Epidermal melanocyte (primary cell): ENCODE results near the gene TRMO.
"Not testable (repeated sequence)": the region's sequence is repeated elsewhere in the genome, so short reads cannot be mapped to it uniquely, and the experiment has no call there.

Source experiments
- DNase-seq: peaks from one replicate; pipeline ENCODE4 v3.0.0; 2011; ENCODE audit warnings: low spot score; ENCODE audit not compliant: insufficient read length

TRMO gene, protein sequence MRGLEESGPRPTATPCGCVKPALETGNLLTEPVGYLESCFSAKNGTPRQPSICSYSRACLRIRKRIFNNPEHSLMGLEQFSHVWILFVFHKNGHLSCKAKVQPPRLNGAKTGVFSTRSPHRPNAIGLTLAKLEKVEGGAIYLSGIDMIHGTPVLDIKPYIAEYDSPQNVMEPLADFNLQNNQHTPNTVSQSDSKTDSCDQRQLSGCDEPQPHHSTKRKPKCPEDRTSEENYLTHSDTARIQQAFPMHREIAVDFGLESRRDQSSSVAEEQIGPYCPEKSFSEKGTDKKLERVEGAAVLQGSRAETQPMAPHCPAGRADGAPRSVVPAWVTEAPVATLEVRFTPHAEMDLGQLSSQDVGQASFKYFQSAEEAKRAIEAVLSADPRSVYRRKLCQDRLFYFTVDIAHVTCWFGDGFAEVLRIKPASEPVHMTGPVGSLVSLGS

DNA sequence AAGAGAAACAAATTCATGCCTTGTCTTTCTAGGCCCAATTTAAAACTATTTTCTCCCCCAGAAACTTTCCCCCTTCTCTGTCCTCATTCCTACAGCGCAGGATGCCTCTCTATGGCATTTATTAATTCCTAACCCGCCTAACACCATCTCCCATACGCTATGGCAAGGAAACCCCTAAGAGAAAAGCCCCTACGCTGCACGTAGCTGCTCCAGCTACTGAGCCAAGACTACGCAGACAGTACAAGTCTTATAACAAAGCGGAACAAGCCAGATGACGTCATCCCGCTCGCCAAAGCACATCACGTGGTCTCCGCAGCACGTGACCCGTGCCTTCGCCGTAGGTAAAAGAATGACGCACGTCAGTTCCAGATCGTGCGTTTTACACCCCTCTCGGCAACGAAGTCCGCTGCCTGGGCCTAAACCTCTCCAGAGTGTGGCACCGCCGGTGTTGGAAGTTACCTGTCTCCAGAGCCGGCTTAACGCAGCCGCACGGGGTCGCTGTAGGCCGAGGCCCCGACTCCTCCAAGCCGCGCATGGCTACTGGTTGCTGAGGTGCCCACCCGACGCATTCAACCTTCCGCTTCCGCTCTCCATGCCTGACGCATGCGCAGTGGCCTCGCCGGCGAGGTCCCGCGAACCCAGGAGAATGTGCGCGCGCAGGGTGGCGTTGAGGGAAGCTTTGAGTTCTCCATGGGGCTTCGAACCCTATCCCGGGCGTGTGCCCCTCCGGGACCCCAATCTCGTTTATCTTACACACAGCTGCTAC, at the start of gene TRMO:
Gene TRMO, minus strand, starts transcription at position 542 of the 766 bp plus-strand sequence. Its CDS starts 7 bp downstream, at position 535.
- DNase-seq = peak; percentile 79

DNA sequence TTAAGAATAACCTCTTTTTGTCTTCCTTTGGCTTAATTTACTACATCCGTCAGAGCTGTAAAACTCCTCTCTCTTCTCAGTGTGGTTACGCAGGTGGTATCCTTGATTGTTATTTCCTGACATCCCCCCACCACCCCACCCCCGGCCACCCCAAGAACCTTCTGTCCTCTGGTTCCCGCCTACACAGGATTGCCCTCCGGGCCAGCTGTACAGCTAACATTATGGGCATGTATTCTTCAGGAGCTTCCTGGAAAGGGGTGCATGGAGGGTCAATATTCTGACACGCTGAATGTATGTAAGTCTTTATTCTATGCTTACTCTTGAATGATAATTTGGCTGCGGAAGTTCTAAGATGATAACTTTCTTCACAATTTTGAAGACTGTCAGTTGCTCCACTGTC, 47.9 kb upstream of the TRMO start:
- no peak for DNase-seq

DNA sequence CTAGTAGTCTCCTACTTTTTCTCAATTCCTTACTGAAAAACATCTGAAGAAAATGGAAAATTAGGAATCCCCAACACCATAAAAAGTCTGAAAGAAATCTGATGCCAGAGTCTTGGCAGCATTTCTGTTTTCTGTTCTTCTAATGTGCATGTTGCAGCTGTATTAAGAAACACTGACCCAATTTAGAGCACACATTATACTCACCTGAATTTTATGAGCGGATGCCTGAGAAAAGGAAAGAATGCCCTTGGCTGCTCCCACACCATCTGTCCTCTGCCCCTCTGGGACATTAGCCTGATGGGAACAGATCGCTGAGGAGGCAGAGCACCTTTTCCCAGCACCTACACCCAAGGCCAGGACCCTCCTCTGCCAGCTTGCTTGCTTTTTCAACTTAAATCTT, 46.7 kb upstream of the TRMO start:
- no peak for DNase-seq

DNA sequence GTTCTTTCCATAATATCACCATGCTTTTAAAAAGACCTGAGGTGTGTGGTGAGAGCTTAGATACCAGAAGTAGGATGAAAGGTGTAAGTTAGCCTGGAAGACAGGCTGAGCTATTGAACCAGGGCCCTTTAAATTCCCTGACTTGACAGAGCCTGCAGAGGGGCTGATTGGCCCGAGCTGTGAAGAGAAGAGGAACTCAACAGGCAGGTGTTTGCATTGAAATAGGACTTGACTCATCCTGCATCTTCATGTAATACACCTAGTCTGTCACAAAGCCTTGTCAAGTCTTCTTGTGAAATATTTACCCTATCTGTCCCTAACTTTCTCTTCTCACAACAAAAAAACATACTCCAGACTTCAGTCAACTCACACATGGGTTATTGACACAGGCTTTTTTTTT, 44.2 kb upstream of the TRMO start:
- no peak for DNase-seq

DNA sequence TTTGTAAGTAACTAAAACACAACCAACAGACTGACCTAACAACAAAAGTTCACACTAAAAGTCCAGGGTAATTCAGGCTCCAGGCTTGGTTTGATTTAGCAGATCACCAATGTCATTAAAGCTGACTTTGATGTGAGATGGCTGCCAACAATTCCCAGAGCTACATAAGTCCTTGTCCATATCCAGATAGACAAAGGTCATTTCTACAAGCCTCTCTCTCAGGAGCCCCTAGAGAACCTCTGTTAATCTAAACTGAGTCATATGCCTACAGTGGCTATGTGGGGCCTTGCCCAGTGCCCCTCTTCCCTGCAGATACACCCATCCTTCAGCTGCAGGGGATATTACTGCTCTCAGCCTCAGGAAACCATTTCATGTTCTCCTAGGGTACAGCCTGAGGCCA, 42.6 kb upstream of the TRMO start:
- no peak for DNase-seq

DNA sequence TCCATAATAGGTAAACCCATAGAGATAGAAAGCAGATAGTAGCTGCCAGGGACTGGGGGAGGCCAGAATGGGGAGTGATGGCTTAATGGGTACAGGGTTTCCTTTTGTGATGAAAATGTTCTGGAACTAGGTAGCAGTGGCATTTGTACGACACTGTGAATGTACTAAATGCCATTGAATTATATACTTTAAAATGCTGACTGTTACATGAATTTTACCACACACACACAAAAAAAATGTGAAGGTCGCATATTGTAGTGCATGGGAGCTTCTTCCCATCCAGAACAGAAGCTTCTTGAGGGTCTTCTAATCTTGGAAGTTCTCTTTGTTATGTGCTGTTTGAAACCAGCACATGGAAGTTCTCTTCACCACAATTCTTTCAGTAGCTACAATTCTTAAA, 40.9 kb upstream of the TRMO start:
- DNase-seq = no peak

DNA sequence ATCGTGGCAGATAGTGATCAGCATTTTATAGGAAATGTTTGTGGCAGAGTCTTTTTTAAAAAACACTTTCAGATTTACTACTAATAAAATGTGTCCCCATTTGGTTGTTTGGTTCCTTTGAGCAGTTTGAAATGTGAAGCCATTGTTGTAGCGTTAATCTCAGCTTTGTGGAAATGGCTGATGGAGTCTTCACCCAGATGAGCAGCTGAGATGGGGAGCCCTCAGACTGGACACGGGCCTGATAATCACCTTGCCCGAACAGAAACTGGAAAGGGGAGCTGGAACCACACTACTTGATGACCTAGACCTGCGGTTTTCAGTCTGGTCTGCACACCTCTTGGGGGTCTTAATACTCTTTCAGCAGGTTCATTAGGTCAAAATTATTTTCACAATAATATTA, 40.3 kb upstream of the TRMO start:
- DNase-seq = no peak

DNA sequence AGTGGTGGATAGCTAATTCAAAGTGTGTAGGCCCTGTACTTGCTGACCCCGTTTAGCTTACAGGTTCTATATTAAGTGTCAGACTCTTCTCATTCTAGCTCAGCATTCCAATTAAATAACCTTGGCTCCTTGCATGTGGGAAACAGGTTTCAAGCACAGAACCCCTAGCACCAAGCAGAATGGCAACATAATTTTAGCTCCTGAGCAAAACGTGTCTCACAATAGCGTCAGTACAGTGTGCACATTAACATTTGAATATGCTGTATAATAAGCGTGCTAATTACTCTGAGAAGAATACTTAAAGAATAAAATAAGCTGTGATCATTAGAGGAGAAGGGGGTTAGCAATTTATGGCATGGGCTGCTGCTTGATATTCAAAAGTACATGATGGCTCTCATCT, 39.8 kb upstream of the TRMO start:
- no peak for DNase-seq

DNA sequence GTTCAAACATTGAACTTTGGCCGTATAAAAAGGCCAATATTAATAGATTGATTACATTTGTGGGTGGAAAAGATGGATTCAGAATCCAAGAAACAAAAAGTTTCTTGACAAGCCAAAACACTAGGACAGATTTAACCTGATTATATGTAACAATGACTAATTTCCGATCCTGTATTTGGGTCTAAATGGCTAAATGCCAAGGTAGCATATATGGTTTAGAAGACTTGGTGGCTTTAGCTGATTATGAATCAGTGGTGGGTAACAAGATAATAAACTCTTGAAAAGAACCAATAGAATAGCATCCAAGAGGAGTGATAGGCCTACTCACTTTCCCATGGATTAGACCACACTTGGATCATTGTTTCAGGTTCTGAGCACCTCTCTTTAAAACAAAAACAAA, 39.1 kb upstream of the TRMO start:
- no peak for DNase-seq

DNA sequence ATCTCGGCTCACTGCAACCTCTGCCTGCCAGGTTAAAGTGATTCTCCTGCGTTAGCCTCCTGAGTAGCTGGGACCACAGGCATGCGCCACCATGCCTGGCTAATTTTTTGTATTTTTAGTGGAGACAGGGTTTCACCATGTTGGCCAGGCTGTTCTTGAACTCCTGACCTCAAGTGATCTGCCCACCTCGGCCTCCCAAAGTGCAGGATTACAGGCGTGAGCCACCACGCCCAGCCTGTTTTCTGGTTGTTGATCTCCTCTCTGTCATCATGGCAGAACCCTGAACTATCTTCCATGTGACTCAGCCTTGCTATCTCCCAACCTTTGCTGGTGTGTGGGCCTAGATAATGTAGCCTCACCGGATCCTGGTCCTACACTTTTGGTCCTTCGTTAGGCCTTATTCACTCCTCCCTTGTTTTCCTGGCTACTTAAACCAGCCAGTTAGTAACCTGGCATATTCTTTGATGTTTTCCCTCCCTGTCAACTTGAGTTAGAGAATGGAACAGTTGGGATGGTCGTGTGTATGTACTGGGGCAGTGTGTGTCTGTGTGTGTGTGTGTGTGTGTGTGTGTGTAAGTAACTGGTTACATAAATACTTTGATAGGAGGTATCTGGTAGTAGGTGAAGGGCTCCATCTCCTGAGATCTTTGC, 38.5 kb upstream of the TRMO start:
- not testable (repeated sequence) for DNase-seq

DNA sequence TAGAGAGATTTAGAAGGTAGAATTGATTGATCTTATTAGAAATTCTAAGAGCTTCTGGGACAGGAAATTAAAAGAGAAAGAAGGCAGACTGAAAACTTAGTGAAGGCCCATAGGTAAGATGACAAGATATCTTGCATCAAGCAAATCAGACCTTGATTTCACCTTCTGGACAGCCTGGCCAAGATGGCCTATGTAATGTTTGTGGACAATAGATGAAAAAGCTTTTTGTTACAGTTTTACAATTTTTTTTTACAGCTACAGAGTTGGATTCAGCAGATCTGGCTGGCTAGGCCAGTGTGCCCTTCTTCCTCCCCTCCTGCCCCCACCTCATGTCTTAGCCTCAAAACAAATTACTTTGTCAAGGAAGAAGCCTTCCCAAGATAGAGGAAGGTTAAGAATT, 37.3 kb upstream of the TRMO start:
- DNase-seq = no peak

DNA sequence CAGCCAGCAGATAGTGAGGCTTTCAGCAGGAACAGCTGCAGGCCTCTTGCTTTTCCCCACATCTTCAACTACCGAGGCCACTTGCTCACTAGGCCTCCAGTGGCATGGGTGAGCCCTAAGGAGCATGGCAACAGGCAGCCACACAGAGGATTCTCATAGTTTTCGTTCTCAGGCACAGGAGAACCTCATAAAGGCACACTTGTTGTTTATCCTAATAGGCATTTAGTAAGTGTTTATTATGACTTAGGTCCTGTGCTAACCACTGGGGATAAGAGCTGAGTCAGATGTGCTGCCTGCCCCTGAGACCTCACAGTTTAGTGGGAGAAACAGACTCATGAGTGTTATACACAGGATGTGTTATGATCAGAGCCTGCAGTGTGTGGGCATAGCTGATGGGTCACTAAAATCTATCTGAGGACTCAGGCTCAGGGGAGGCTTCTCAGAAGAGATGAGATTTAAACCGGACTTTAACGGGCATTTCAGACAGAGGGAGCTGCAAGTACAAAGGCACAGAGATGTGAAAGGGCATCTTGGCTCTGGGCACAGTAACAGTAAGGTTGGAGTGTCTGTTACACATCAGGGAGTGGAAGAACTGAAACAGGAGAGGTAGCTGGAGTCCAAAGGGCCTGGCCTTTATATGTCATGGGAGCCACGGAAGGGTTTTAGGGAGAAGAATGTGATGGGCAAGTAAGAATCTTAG, 36.7 kb upstream of the TRMO start:
- DNase-seq = no peak

DNA sequence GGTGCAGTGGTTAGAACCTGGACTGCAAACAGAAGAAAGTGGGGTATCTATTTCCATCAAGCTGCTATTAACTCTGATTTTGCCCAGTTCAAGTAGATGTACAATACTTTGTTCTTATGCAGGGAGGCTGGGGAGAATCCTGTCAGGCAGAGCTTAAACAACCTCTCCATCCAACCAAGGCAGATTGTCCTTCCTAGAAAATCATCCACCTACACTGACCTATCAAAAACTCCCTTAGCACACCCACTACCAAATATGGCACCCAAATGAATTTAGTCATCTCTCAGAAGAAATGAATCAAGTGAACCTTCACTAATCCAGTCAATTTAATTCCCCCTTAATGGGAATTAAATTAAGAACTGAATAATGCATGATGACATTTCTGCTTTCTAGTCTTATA, 34.0 kb upstream of the TRMO start:
- DNase-seq = no peak

DNA sequence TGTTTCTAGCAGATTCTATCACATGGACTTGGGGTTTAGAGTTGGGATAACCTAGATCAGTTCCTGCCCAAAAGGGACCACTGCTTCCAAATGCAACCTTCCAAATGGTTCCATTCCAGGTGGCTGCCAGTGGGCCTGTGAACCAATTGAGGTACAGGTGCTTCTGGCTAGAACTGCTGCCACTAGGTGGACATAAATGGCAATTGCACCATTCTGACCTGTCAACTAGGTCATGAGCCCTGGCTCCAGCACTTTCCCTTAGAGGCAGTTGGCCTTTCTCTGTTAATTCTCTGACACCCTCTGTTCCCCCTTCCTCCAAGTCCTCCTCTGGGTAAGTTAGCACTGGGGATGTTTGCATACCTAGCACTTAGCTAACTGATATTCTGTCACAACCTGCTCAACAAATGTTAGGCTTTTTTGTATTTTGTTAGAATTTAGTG, 32.3 kb upstream of the TRMO start:
- DNase-seq = peak; percentile 31

DNA sequence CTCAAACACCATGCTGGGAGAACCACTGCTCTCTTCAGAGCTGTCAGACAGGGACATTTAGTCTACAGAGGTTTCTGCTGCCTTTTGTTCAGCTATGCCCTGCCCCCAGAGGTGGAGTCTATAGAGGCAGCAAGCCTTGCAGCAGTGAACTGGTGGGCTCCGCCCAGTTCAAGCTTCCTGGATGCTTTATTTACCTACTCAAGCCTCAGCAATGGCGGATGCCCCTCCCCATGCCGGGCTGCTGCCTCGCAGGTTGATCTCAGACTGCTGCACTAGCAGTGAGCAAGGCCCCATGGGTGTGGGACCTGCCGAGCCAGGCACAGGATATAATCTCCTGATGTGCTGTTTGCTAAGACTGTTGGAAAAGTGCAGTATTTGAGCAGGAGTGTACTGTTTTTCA, 28.6 kb upstream of the TRMO start:
- not testable (repeated sequence) for DNase-seq

DNA sequence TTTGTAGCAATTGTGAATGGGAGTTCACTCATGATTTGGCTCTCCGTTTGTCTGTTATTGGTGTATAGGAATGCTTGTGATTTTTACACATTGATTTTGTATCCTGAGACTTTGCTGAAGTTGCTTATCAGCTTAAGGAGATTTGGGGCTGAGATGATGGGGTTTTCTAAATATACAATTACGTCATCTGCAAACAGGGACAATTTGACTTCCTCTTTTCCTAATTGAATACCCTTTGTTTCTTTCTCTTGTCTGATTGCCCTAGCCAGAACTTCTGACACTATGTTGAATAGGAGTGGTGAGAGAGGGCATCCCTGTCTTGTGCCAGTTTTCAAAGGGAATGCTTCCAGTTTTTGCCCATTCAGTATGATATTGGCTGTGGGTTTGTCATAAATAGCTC, 24.8 kb upstream of the TRMO start:
- not testable (repeated sequence) for DNase-seq

DNA sequence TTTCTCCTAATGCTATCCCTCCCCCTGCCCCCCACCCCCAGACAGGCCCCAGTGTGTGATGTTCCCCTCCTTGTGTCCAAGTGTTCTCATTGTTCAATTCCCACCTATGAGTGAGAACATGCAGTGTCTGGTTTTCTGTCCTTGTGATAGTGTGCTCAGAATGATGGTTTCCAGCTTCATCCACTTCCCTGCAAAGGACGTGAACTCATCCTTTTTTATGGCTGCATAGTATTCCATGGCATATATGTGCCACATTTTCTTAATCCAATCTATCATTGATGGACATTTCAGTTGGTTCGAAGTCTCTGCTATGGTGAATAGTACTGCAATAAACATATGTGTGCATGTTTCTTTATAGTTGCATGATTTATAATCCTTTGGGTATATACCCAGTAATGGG, 23.2 kb upstream of the TRMO start:
- DNase-seq = not testable (repeated sequence)

DNA sequence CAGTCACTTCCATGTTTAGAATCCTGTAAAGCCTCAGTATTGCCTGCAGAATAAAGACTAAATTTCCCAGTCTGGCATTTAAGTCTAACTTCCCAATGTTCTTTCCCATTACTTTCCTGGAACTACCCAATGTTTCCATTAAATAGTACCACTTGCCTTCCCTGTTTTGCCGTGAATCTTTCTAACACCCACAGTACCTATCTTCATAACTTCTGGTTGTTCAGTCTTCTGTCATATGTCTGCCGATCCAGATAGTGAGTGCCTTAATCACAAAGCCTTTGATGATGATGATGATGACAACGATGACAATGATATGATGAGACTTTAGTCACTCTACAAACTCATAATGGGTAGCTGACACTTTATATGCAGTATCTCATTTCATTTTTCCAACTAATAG, 22.3 kb upstream of the TRMO start:
- no peak for DNase-seq

DNA sequence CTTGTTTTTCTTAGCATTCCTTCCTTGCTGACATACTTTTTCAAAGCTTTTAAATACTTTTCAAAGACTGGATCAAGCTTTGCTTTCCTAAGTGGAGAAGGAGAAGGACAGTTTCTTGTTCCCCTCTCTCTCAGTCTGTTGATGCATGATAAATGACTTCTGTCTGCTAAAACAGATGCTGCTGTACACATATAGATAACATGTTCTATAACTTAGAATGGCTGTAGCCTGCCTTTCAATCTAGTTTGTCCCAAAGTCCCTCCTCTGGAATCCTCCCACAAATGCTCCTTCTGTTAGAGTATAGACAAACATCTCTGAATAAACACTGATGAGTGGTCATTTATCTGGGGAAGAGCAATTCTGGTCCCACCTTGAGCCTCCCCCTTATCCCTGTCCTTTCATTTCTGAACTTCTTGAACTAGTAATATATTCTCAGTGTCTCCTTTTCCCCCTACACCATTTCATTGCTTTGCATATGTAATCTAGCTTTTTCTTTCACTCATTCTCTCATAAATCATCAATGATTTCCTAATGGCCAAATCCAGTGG, 21.1 kb upstream of the TRMO start:
- DNase-seq = no peak

DNA sequence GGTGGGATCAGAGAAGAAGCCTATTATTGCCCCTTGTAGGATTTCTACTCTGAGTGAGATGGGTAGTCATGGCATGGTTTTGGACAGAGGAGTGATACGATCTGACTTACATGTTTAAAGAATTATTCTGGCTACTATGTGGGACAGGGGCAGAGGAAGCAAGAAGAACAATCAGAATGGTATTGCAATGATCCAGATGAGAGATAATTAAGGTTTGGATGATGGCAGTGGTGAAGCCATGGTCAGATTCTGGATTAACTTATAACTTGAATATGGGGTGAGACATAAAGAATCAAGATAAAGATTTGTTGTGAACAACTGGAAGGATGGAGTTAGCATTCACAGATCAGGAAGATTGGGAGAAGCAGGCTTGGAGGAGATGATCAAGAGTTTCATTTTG, 19.0 kb upstream of the TRMO start:
- DNase-seq = no peak

DNA sequence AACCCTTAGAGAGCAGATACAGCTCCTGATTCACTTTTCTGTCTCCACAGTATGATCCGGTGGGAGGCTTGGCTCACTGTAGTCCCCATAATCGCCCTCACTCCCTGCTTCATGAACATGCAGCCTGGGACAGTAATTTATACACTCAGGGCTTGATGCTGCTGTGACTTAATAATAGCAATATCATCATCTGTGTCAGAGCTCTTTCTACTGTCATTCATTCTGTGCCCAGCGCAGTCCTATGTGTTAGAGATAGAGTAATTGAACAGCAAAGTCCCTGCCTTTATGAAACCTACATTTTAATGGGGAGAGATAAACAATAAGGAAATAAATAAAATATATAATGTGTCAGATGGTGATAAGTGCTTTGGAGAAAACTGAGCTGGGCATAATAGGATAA, 18.4 kb upstream of the TRMO start:
- DNase-seq = no peak
